ENCODE measurements around the gene F11R. TPM values are rescaled to one million over a fixed set of nuclear protein-coding genes. Genes with fewer than 3 reads are reported as not detected.
A peak's percentile ranks its signal among the peaks of the same experiment; 100 is the strongest.
"Not testable (repeated sequence)": the region's sequence is repeated elsewhere in the genome, so short reads cannot be mapped to it uniquely, and the experiment has no call there.

Gene F11R
- total RNA-seq, 1 donor from 2014 or later, result 11.9 TPM

DNA sequence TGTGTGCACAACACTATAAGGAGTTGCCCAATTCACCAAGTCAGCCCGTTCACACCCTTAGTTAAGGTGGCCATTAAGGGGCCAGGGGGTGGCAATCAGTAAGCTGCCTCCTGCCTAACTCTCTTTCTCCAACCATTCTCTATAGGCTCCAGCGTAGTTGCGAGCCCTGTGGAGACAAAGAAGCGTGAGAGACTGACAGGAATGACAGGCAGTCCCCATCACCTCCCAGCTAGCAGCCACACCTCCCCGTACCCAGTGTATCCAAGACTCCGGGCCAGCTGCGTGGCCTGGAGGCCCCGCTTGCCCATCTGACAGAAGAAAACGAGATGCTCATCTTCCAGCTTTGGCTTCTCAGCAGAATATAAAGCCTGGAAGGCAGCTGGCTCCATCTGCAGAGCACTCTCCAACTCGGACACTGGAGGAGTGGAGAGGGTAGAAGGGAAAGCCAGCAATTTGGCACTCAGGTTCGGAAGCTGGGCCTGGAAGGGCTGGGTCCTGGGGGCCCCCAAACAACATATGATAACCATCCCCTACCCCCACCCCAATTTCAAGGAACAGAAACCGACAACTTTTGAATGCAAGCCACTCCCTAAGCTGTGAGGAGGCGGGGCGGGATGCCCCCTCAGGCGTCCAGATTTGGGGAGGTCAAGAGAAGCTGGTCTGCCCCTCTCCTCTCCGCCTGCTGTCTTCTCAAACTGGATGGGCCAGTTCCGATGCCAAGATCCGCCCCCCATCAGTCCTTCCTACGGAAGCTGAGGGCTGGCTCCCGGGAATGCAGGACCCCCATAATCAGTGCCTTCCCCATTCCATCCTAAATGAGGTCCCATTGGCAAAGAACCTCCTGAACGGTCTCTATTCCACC is 16.9 kb upstream of the F11R start:
- H3K36me3 Mint-ChIP-seq (ENCODE audit: low read depth), result peaks cover 28% of the 10 kb centered on the region

DNA sequence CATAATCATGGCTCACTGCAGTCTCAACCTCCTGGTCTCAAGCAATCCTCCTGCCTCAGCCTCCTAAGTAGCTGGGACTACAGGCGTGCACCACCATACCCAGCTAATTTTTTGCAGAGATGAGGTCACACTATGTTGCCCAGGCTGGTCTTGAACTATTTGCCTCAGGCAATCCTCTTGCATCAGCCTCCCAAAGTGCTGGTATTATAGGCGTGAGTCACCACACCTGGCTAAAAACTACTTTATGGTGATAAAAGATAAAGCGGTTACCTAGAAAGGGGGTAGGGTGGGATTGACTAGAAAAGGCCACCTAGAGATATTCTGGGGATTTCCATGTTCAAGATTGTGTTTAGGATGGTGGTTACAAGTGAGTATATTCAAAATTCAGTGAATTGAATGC is 12.8 kb upstream of the F11R start:
- intact Hi-C loops (cut with micrococcal nuclease), result no loop called here
- no peak for DNase-seq (ENCODE audit: low spot score)
- no peak overlapping the region for H3K27ac Mint-ChIP-seq
- no peaks in the 10 kb centered on the region for H3K27me3 Mint-ChIP-seq (ENCODE audit: insufficient read depth)
- no peak overlapping the region for H3K4me3 Mint-ChIP-seq
- no peaks in the 10 kb centered on the region for H3K9me3 Mint-ChIP-seq
- peaks cover 31% of the 10 kb centered on the region for H3K4me1 Mint-ChIP-seq (ENCODE audit: low read depth)
- H3K36me3 Mint-ChIP-seq (ENCODE audit: low read depth), result peaks cover 12% of the 10 kb centered on the region

More for the DNA sequence above, 16.9 kb upstream of the F11R start:
- no peak for DNase-seq (ENCODE audit: low spot score)
- intact Hi-C loops (cut with micrococcal nuclease), result loop anchor here (1.0 to 2.0 kb wide), 4 partner anchors 8 to 81 kb away; partner anchors contain the start of genes F11R, NIT1 and PFDN2
- Mint-ChIP-seq H3K9me3 (no peaks in the 10 kb centered on the region), H3K4me3 (peak overlapping the region; percentile 89), H3K27me3 (ENCODE audit: insufficient read depth) (no peaks in the 10 kb centered on the region), H3K4me1 (ENCODE audit: low read depth) (peaks cover 40% of the 10 kb centered on the region), H3K27ac (peak overlapping the region; percentile 58)

DNA sequence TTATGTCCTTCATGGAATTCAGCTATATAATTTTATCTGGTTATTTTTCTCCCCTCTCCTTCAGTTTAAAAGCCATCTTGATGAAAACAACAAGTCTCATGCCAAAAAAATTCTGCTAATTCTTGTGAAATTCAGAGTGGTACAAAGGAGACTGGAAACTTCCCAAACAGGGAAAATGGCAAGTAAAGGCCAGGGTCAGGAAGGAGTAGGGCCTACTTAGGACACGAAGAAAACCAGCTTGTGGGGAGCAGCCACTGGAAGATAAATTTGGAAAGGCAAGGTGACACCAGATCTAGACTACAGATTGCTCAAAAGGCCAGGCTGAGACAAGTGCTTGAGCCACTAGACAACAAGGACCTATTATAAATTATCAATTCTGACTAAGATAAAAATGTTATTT is 11.5 kb upstream of the F11R start:
- intact Hi-C loops (cut with micrococcal nuclease), result no loop called here
- Mint-ChIP-seq H3K4me1 (ENCODE audit: low read depth) (peaks cover 22% of the 10 kb centered on the region), H3K9me3 (no peaks in the 10 kb centered on the region), H3K27me3 (ENCODE audit: insufficient read depth) (no peaks in the 10 kb centered on the region), H3K36me3 (ENCODE audit: low read depth) (peaks cover 11% of the 10 kb centered on the region), H3K4me3 (no peak overlapping the region), H3K27ac (peak overlapping the region; percentile 5)
- DNase-seq (ENCODE audit: low spot score), result no peak

DNA sequence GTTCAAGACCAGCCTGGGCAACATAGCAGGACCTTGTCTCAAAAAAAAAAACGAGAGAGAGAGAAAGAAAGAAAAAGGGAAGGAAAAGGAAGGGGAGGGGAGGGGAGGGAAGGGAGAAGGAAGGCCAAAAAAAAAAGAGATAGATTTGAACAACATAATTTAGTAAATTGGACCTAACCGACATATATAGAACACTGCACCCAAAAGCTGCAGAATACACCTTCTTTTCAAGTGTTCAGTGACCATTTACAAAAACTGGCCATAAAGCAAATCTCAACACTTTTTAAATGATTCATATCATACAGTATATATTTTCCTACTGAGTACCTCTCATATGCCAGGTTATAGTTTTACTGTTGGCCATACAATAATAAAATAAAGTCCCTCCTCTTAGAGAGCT is 10.9 kb upstream of the F11R start:
- H3K9me3 Mint-ChIP-seq, result peaks cover 5% of the 10 kb centered on the region
- intact Hi-C loops (cut with micrococcal nuclease), result no loop called here
- no peak for DNase-seq (ENCODE audit: low spot score)
- no peak overlapping the region for H3K27ac Mint-ChIP-seq
- H3K36me3 Mint-ChIP-seq (ENCODE audit: low read depth), result peaks cover 15% of the 10 kb centered on the region
- peaks cover 22% of the 10 kb centered on the region for H3K4me1 Mint-ChIP-seq (ENCODE audit: low read depth)
- H3K4me3 Mint-ChIP-seq, result no peak overlapping the region
- H3K27me3 Mint-ChIP-seq (ENCODE audit: insufficient read depth), result no peaks in the 10 kb centered on the region

- H3K9me3 Mint-ChIP-seq; H3K27ac Mint-ChIP-seq; intact Hi-C loops (cut with micrococcal nuclease); H3K27me3 Mint-ChIP-seq (ENCODE audit: insufficient read depth); DNase-seq (ENCODE audit: low spot score); H3K4me3 Mint-ChIP-seq: not testable (repeated sequence)
- peaks cover 16% of the 10 kb centered on the region for H3K36me3 Mint-ChIP-seq (ENCODE audit: low read depth)
- peaks cover 26% of the 10 kb centered on the region for H3K4me1 Mint-ChIP-seq (ENCODE audit: low read depth)
Observed at GRCh38 chr1:161029466-161029865, 8.5 kb upstream of the F11R start.

GRCh38 chr1:161026954-161027353 is 6.0 kb upstream of the F11R start:
- peak overlapping the region; percentile 20 for H3K27ac Mint-ChIP-seq
- intact Hi-C loops (cut with micrococcal nuclease); DNase-seq (ENCODE audit: low spot score): not testable (repeated sequence)

DNA sequence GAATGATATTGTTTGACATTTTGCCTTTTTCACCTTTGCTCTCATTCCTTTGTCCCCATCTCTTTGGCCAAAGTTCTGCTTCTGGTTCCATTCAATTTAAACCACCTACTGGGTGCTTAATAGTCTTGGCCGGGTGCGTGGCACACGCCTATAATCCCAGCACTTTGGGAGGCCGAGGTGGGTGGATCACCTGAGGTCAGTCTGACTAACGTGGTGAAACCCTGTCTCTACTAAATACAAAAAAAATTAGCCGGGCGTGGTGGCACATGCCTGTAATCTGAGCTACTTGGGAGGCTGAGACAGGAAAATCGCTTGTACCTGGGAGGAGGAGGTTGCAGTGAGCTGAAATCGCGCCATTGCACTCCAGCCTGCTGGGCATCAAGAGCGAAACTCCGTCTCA is 1.5 kb upstream of the F11R start:
- H3K4me3 Mint-ChIP-seq, result peak overlapping the region; percentile 41
- H3K27me3 Mint-ChIP-seq (ENCODE audit: insufficient read depth); H3K36me3 Mint-ChIP-seq (ENCODE audit: low read depth); H3K9me3 Mint-ChIP-seq; H3K27ac Mint-ChIP-seq; DNase-seq (ENCODE audit: low spot score); intact Hi-C loops (cut with micrococcal nuclease): not testable (repeated sequence)
- H3K4me1 Mint-ChIP-seq (ENCODE audit: low read depth), result peaks cover 43% of the 10 kb centered on the region

More at GRCh38 chr1:161026954-161027353, 6.0 kb upstream of the F11R start:
- not testable (repeated sequence) for H3K27me3 Mint-ChIP-seq (ENCODE audit: insufficient read depth); H3K4me3 Mint-ChIP-seq; H3K9me3 Mint-ChIP-seq
- Mint-ChIP-seq H3K4me1 (ENCODE audit: low read depth) (peaks cover 15% of the 10 kb centered on the region), H3K36me3 (ENCODE audit: low read depth) (peaks cover 11% of the 10 kb centered on the region)

- Mint-ChIP-seq H3K4me1 (ENCODE audit: low read depth) (peaks cover 40% of the 10 kb centered on the region), H3K27me3 (ENCODE audit: insufficient read depth) (peaks cover 2% of the 10 kb centered on the region), H3K27ac (peak overlapping the region; percentile 78), H3K36me3 (ENCODE audit: low read depth) (peaks cover 4% of the 10 kb centered on the region), H3K9me3 (peaks cover 3% of the 10 kb centered on the region), H3K4me3 (peak overlapping the region; percentile 91)
- no peak for DNase-seq (ENCODE audit: low spot score)
- intact Hi-C loops (cut with micrococcal nuclease), result loop anchor here (1.0 to 2.0 kb wide), 4 partner anchors 9 to 47 kb away; partner anchors contain the start of genes ARHGAP30 and TSTD1
Observed at GRCh38 chr1:161021970-161022353, 1.0 kb upstream of the F11R start.

DNA sequence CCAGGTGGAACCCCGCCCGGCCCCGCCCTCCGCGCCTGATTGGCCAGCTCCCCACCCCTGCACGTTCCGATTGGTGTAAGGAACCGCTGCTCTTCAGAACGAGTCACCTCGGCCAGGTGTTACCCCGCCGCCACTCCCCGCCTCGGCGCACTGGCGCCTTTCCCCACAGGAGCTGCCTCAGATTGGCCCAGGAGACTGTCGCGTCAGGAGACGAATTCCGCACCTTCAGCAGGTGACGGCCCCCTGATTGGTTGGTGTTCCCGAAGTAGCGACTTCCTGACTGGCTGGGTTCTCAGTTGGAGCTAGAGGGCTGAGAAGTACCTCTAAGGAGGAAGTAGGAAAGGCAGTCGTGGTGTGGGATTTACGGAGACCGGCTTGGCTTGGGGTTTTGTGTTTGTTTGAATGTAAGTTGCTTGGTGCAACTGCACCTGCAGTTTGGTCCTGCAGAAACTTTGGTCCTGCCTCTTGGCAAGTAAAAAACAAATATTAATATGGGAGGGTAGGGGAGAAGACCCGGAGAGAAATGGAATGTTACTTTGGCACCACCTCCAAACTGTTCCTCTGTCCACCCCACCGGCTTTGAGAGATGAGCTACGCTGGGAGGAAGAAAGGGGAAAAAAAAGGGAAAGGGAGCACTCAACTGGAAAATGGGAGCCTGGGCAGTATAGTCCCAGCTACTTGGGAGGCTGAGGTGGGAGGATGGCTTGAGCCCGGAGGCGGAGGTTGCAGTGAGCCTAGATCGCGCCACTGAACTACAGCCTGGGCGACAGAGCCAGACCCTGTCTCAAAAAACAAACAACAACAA is 415 bp upstream of the F11R start:
- peak overlapping the region; percentile 91 for H3K4me3 Mint-ChIP-seq
- intact Hi-C loops (cut with micrococcal nuclease), result loop anchor here (1.0 to 2.0 kb wide), 4 partner anchors 8 to 47 kb away; partner anchors contain the start of genes ARHGAP30 and TSTD1
- peak; percentile 76 for DNase-seq (ENCODE audit: low spot score)

GRCh38 chr1:161019751-161020495 is 1.0 kb downstream of the F11R start:
- Mint-ChIP-seq H3K36me3 (ENCODE audit: low read depth) (peaks cover 2% of the 10 kb centered on the region), H3K27me3 (ENCODE audit: insufficient read depth) (peaks cover 2% of the 10 kb centered on the region), H3K9me3 (no peaks in the 10 kb centered on the region), H3K4me1 (ENCODE audit: low read depth) (peaks cover 35% of the 10 kb centered on the region), H3K4me3 (peak overlapping the region; percentile 91), H3K27ac (peak overlapping the region; percentile 56)
- intact Hi-C loops (cut with micrococcal nuclease), result loop anchor here (2.0 kb wide), 2 partner anchors 29 to 49 kb away; partner anchors contain the start of gene ARHGAP30
- no peak for DNase-seq (ENCODE audit: low spot score)

More for the DNA sequence above, 415 bp upstream of the F11R start:
- Mint-ChIP-seq H3K27me3 (ENCODE audit: insufficient read depth) (peaks cover 2% of the 10 kb centered on the region), H3K27ac (peak overlapping the region; percentile 78), H3K9me3 (no peaks in the 10 kb centered on the region), H3K36me3 (ENCODE audit: low read depth) (peaks cover 2% of the 10 kb centered on the region), H3K4me1 (ENCODE audit: low read depth) (peaks cover 35% of the 10 kb centered on the region)

- DNase-seq (ENCODE audit: low spot score); H3K27ac Mint-ChIP-seq; H3K36me3 Mint-ChIP-seq (ENCODE audit: low read depth); H3K9me3 Mint-ChIP-seq; intact Hi-C loops (cut with micrococcal nuclease); H3K27me3 Mint-ChIP-seq (ENCODE audit: insufficient read depth): not testable (repeated sequence)
- Mint-ChIP-seq H3K4me3 (peak overlapping the region; percentile 73), H3K4me1 (ENCODE audit: low read depth) (peaks cover 38% of the 10 kb centered on the region)
Observed at GRCh38 chr1:161019111-161019660, 1.8 kb downstream of the F11R start.

- DNase-seq (ENCODE audit: low spot score), result no peak
Observed at GRCh38 chr1:161018631-161018930, 2.4 kb downstream of the F11R start.

More at GRCh38 chr1:161018631-161018930, 2.4 kb downstream of the F11R start:
- Mint-ChIP-seq H3K27me3 (ENCODE audit: insufficient read depth) (peaks cover 2% of the 10 kb centered on the region), H3K4me3 (no peak overlapping the region), H3K9me3 (no peaks in the 10 kb centered on the region), H3K4me1 (ENCODE audit: low read depth) (peaks cover 44% of the 10 kb centered on the region), H3K36me3 (ENCODE audit: low read depth) (peaks cover 5% of the 10 kb centered on the region), H3K27ac (no peak overlapping the region)
- intact Hi-C loops (cut with micrococcal nuclease), result no loop called here
